NCI-H1092 (cell line): ENCODE measurements around the gene HDAC9.

Source experiments
- DNase-seq: peaks from one replicate; lab custom pipeline; 2025; lab: John Stamatoyannopoulos, UW

HDAC9 gene

GRCh38 chr7:18593602-18594279 is 98.2 kb downstream of the HDAC9 start:
- no peak for DNase-seq

GRCh38 chr7:18597754-18598153 is 102.2 kb downstream of the HDAC9 start:
- no peak for DNase-seq

GRCh38 chr7:18607025-18607424 is 111.5 kb downstream of the HDAC9 start:
- no peak for DNase-seq

- no peak for DNase-seq
Measured at GRCh38 chr7:18610331-18610948, 114.9 kb downstream of the HDAC9 start.

- no peak for DNase-seq
Measured at GRCh38 chr7:18614841-18615240, 119.3 kb downstream of the HDAC9 start.

- DNase-seq: no peak
Measured at GRCh38 chr7:18619311-18619710, 123.8 kb downstream of the HDAC9 start.

GRCh38 chr7:18623389-18623788 is 127.8 kb downstream of the HDAC9 start:
- DNase-seq: no peak

- no peak for DNase-seq
Measured at GRCh38 chr7:18624459-18624858, 128.9 kb downstream of the HDAC9 start.

- DNase-seq: no peak
Measured at GRCh38 chr7:18626086-18626485, 130.5 kb downstream of the HDAC9 start.

- DNase-seq: no peak
Measured at GRCh38 chr7:18626717-18627116, 131.2 kb downstream of the HDAC9 start.

GRCh38 chr7:18637516-18637915 is 142.0 kb downstream of the HDAC9 start:
- DNase-seq: no peak

GRCh38 chr7:18638594-18639452 is 143.3 kb downstream of the HDAC9 start:
- DNase-seq: no peak

GRCh38 chr7:18639711-18640110 is 144.2 kb downstream of the HDAC9 start:
- no peak for DNase-seq

GRCh38 chr7:18644981-18645380 is 149.4 kb downstream of the HDAC9 start:
- DNase-seq: no peak

GRCh38 chr7:18647582-18647981 is 152.0 kb downstream of the HDAC9 start:
- no peak for DNase-seq

GRCh38 chr7:18648849-18649758 is 153.6 kb downstream of the HDAC9 start:
- no peak for DNase-seq

- DNase-seq: no peak
Measured at GRCh38 chr7:18653381-18654155, 158.0 kb downstream of the HDAC9 start.

GRCh38 chr7:18654709-18655108 is 159.2 kb downstream of the HDAC9 start:
- DNase-seq: no peak

GRCh38 chr7:18655506-18655905 is 160.0 kb downstream of the HDAC9 start:
- DNase-seq: no peak

- DNase-seq: no peak
Measured at GRCh38 chr7:18655912-18656311, 160.4 kb downstream of the HDAC9 start.

GRCh38 chr7:18656362-18656761 is 160.8 kb downstream of the HDAC9 start:
- DNase-seq: no peak
